Cardiac muscle cell (in vitro differentiated cells and primary cell): ENCODE measurements around the gene ZNF678. TPM values are rescaled to one million over a fixed set of nuclear protein-coding genes. Genes with fewer than 3 reads are reported as not detected.
"Not testable (repeated sequence)": the region's sequence is repeated elsewhere in the genome, so short reads cannot be mapped to it uniquely, and the experiment has no call there.

ENCODE experiments used
- DNase-seq, 2 donors: peaks; one replicate each; pipeline versions ENCODE4 v3.0.0 to v3.0.0-alpha.2; 2010 to 2017; ENCODE audit warnings: low read depth in 1 of 2, low spot score in 1 of 2
- H3K27ac ChIP-seq: fragments of 200-600 bp; sonication (generic); 2 replicates; pipeline ENCODE4 v1.5.1; 2016
- H3K27me3 ChIP-seq: fragments of 200-600 bp; sonication (generic); 2 replicates; pipeline ENCODE4 v1.6.0; 2016; ENCODE audit warnings: control low read depth
- H3K36me3 ChIP-seq: fragments of 200-600 bp; sonication (generic); 2 replicates; pipeline ENCODE4 v1.5.1; 2016; ENCODE audit warnings: control low read depth
- H3K4me1 ChIP-seq: fragments of 200-600 bp; sonication (generic); 2 replicates; pipeline ENCODE4 v1.8.1; 2017; ENCODE audit warnings: low read depth, mild to moderate bottlenecking, mixed run types
- H3K4me3 ChIP-seq: fragments of 200-600 bp; sonication (generic); 2 replicates; pipeline ENCODE4 v1.5.1; 2016; ENCODE audit warnings: mild to moderate bottlenecking
- H3K9me3 ChIP-seq: fragments of 200-600 bp; sonication (generic); 2 replicates; pipeline ENCODE4 v1.5.1; 2017; ENCODE audit warnings: low read depth, mild to moderate bottlenecking, control low read depth
- CTCF ChIP-seq: IDR thresholded peaks from 2 replicates; pipeline ENCODE4 v1.5.1; 2012; ENCODE audit warnings: low read depth, mild to moderate bottlenecking, low read length
- polyA plus RNA-seq: library from polyadenylated mRNA; unstranded; fragments of >200 nt; fragmentation: Nextera tagmentation; extraction: Ambion mirVana; gene quantifications from 2 replicates; pipeline ENCODE4 v1.2.1, GENCODE V29; 2016
- total RNA-seq: library from RNA; depleted of rRNA; stranded (reverse); fragments of >200 nt; gene quantifications from 2 replicates; pipeline ENCODE4 v1.2.3, GENCODE V29; 2016

Gene ZNF678
- total and polyA plus RNA-seq, 2 experiments from 2014 or later: 4.3 to 14.2 TPM

- no peak for TF ChIP-seq CTCF
These were observed 15.3 kb upstream of the ZNF678 start for GRCh38 chr1:227548119-227548397.

GRCh38 chr1:227548448-227548847, 14.9 kb upstream of the ZNF678 start:
- no peak overlapping the region for H3K27ac ChIP-seq
- no peak for TF ChIP-seq CTCF
- H3K27me3 ChIP-seq: no peaks in the 10 kb centered on the region
- no peaks in the 10 kb centered on the region for H3K4me1 ChIP-seq
- no peaks in the 10 kb centered on the region for H3K9me3 ChIP-seq
- no peak for DNase-seq
- no peak overlapping the region for H3K4me3 ChIP-seq
- no peaks in the 10 kb centered on the region for H3K36me3 ChIP-seq

More at GRCh38 chr1:227548119-227548397, 15.3 kb upstream of the ZNF678 start:
- Histone ChIP-seq H3K27me3 (no peaks in the 10 kb centered on the region), H3K9me3 (no peaks in the 10 kb centered on the region), H3K4me1 (no peaks in the 10 kb centered on the region), H3K4me3 (no peak overlapping the region), H3K36me3 (no peaks in the 10 kb centered on the region), H3K27ac (no peak overlapping the region)
- no peak for DNase-seq

- no peaks in the 10 kb centered on the region for H3K9me3 ChIP-seq
- H3K4me3 ChIP-seq: no peak overlapping the region
- no peaks in the 10 kb centered on the region for H3K4me1 ChIP-seq
- H3K27me3 ChIP-seq: no peaks in the 10 kb centered on the region
- no peak for TF ChIP-seq CTCF
- no peak for DNase-seq
- no peak overlapping the region for H3K27ac ChIP-seq
- H3K36me3 ChIP-seq: no peaks in the 10 kb centered on the region
These were observed 13.5 kb upstream of the ZNF678 start for GRCh38 chr1:227549892-227550291.

GRCh38 chr1:227551881-227552280, 11.5 kb upstream of the ZNF678 start:
- H3K36me3 ChIP-seq, H3K27ac ChIP-seq, H3K4me3 ChIP-seq, H3K27me3 ChIP-seq, DNase-seq, H3K4me1 ChIP-seq, H3K9me3 ChIP-seq: not testable (repeated sequence)

GRCh38 chr1:227556288-227556687, 7.1 kb upstream of the ZNF678 start:
- DNase-seq: no peak
- no peaks in the 10 kb centered on the region for H3K4me1 ChIP-seq
- no peak for TF ChIP-seq CTCF
- no peaks in the 10 kb centered on the region for H3K9me3 ChIP-seq
- no peak overlapping the region for H3K27ac ChIP-seq
- H3K4me3 ChIP-seq: no peak overlapping the region
- no peaks in the 10 kb centered on the region for H3K27me3 ChIP-seq
- no peaks in the 10 kb centered on the region for H3K36me3 ChIP-seq

GRCh38 chr1:227557962-227558725, 5.2 kb upstream of the ZNF678 start:
- no peaks in the 10 kb centered on the region for H3K27me3 ChIP-seq
- no peak for DNase-seq
- H3K4me1 ChIP-seq: no peaks in the 10 kb centered on the region
- no peaks in the 10 kb centered on the region for H3K9me3 ChIP-seq
- no peak for TF ChIP-seq CTCF
- H3K36me3 ChIP-seq: no peaks in the 10 kb centered on the region
- no peak overlapping the region for H3K4me3 ChIP-seq
- no peak overlapping the region for H3K27ac ChIP-seq
